Small intestine (tissue), 7 donors: ENCODE data around the gene S100A6. TPM values are rescaled to one million over a fixed set of nuclear protein-coding genes. Genes with fewer than 3 reads are reported as not detected.
A peak's percentile ranks its signal among the peaks of the same experiment; 100 is the strongest.

Experiments
- DNase-seq, 2 donors: peaks; one replicate each; pipeline versions ENCODE4 v3.0.0 to v3.0.0-alpha.2; 2013
- FAIRE-seq: peaks from 2 replicates; lab custom pipeline; 2012; peaks lifted over from hg19 to GRCh38; lab: Jason Lieb, UNC
- H3K27ac ChIP-seq, 3 donors: one replicate each; pipeline ENCODE4 v1.5.1; 2013; ENCODE audit warnings: low read length in 2 of 3, mild to moderate bottlenecking in 2 of 3, control low read depth in 1 of 3, inconsistent platforms in 1 of 3, low read depth in 1 of 3, moderate library complexity in 1 of 3
- H3K27me3 ChIP-seq, 3 donors: one replicate each; pipeline ENCODE4 v1.6.1; 2013; ENCODE audit warnings: low read length in 3 of 3, inconsistent platforms in 1 of 3; ENCODE audit not compliant: control insufficient read depth in 3 of 3, insufficient read depth in 3 of 3
- H3K36me3 ChIP-seq, 3 donors: one replicate each; pipeline ENCODE4 v1.6.1; 2013; ENCODE audit warnings: low read length in 3 of 3, inconsistent platforms in 1 of 3, low read depth in 1 of 3, mild to moderate bottlenecking in 1 of 3, moderate library complexity in 1 of 3; ENCODE audit not compliant: control insufficient read depth in 3 of 3, insufficient read depth in 2 of 3
- H3K4me1 ChIP-seq, 3 donors: one replicate each; pipeline ENCODE4 v1.6.1; 2013; ENCODE audit warnings: low read length in 2 of 3, inconsistent platforms in 1 of 3, low read depth in 1 of 3, mild to moderate bottlenecking in 1 of 3, moderate library complexity in 1 of 3; ENCODE audit not compliant: control insufficient read depth in 3 of 3, insufficient read depth in 2 of 3
- H3K4me3 ChIP-seq, 3 donors: one replicate each; pipeline ENCODE4 v1.5.1; 2013; ENCODE audit warnings: low read length in 3 of 3, control low read depth in 1 of 3, inconsistent platforms in 1 of 3, low read depth in 1 of 3, mild to moderate bottlenecking in 1 of 3, moderate library complexity in 1 of 3
- H3K9me3 ChIP-seq, 2 donors: one replicate each; pipeline ENCODE4 v1.6.1; 2013; ENCODE audit warnings: low read depth in 1 of 2, low read length in 1 of 2; ENCODE audit not compliant: control insufficient read depth in 2 of 2, insufficient read depth in 1 of 2
- WGBS, 3 donors: extraction: QIAGEN DNeasy Blood & Tissue Kit; methylation state at CpG; one replicate each; pipeline ENCODE4 v1.1.7; 2013; 5-methylcytosine and 5-hydroxymethylcytosine counted together
- polyA plus RNA-seq, 4 donors: library from polyadenylated mRNA; stranded (reverse) in 3 of 4; unstranded in 1 of 4; fragments of 200-250 nt in 3 of 4; fragments of 120-200 nt in 1 of 4; gene quantifications; one replicate each; pipeline versions ENCODE4 v1.2.1 to v1.2.3, GENCODE V29; 2013
- donor health status: healthy with polysubstance abuse.
- donor health status: control.
- donor health status: control.
- donor health status: Bipolar disorder and iron deficiency.
- donor health status: healthy.

Gene S100A6
- polyA plus RNA-seq, 4 donors: 313 to 4,929 (median 1,988) TPM

DNA sequence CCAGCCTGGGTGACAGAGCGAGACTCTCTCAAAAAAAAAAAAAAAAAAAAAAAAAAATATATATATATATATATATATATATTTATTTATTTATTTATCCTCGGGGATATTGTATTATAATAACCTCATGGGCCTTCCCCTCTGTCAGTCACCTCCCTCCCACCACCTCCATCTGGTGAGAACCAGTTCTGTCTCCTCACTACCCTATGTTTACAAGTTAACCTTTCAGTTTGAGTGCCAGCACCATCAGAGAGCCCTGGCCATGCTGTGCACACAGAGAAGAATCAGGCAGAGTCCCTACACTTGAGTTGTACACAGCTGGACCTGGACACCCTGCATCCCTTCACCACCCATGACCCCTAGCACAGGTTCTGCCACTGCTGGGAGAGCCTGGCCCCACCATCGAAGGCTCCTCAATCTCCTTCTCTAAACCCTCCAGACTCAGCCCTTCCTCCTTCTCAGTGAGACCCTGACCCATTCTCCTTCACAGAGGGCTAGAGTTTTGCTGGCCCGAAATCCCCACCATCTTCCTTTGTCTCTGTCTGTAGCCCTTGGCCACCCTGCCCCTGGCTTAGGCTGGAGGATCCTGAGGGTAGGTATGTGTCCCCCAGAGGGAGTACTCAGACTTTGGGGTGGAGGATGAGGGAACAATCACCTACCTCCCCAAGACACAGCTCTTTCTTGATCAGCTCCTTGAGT is 3.8 kb upstream of the S100A6 start:
- no peak for FAIRE-seq
- Histone ChIP-seq H3K4me1 (peaks cover 7 to 32% (median 10%) of the 10 kb centered on the region in 3 donors), H3K9me3 (no peaks in the 10 kb centered on the region), H3K4me3 (no peak overlapping the region), H3K27ac (no peak overlapping the region), H3K36me3 (no peaks in the 10 kb centered on the region), H3K27me3 (no peaks in the 10 kb centered on the region)
- 74 to 85% (median 78%) methylated on average over 3 to 4 of the region's 4 CpGs for WGBS, 3 donors
- no peak for DNase-seq

DNA sequence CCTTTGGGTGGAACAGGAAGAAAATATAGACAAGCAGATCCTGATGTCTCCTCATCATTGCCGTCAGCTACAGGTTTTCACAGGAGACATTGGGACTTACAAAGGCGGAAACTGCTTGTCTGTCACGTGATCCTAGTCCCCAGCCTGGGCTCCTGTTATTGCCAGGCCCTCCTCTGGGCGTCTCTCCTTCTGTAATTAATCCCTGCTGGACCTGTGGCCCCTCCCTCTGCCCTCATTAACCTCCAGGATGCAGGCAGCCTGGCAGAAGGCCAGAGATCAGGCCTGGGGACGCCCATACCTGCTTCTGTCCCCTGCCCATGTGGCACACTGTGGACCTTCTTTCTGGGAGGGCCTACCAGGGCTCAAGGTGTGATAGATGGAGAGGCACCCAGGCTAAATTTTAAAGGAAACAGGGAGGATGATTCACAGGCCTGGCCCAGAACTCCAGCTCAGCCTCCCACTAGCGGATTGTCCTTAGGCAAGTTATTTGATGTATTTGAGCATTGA is 2.6 kb upstream of the S100A6 start:
- FAIRE-seq (no peak), DNase-seq (peak; percentile 79 to 97)
- Histone ChIP-seq H3K36me3 (peaks cover 0 to 7% (median 0%) of the 10 kb centered on the region in 3 donors), H3K27me3 (no peaks in the 10 kb centered on the region), H3K27ac (peak overlapping the region; percentile 52 to 86 (median 67)), H3K4me1 (peaks cover 7 to 37% (median 8%) of the 10 kb centered on the region in 3 donors), H3K9me3 (no peaks in the 10 kb centered on the region), H3K4me3 (no peak overlapping the region)
- WGBS, 3 donors: 16 to 57% (median 39%) methylated on average over 6 of the region's 6 CpGs

DNA sequence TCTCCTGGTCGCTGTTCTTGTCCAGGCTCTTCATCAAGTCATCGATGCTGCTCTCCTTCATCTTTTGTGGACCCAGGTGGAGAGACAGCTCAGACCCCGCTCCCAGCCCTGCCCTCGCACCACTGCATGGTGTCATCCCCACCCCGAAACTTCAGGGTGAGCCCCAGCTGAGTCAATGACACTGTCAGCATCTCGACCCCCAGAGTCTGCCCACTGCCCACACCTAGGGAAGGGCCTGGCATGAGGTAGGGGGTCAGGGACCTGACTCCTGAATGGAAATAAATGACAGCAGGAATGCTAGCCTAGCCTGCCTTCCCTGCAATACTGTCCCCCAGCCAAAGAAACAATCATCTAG is 1.6 kb upstream of the S100A6 start:
- Histone ChIP-seq H3K27ac (peak overlapping the region in 2 of 3 donors; percentile 42 to 98), H3K36me3 (peaks cover 0 to 7% (median 0%) of the 10 kb centered on the region in 3 donors), H3K4me3 (no peak overlapping the region), H3K27me3 (no peaks in the 10 kb centered on the region), H3K9me3 (no peaks in the 10 kb centered on the region), H3K4me1 (peaks cover 7 to 43% (median 8%) of the 10 kb centered on the region in 3 donors)
- DNase-seq (no peak), FAIRE-seq (no peak)
- 94 to 98% (median 97%) methylated on average over 6 of the region's 6 CpGs for WGBS, 3 donors

DNA sequence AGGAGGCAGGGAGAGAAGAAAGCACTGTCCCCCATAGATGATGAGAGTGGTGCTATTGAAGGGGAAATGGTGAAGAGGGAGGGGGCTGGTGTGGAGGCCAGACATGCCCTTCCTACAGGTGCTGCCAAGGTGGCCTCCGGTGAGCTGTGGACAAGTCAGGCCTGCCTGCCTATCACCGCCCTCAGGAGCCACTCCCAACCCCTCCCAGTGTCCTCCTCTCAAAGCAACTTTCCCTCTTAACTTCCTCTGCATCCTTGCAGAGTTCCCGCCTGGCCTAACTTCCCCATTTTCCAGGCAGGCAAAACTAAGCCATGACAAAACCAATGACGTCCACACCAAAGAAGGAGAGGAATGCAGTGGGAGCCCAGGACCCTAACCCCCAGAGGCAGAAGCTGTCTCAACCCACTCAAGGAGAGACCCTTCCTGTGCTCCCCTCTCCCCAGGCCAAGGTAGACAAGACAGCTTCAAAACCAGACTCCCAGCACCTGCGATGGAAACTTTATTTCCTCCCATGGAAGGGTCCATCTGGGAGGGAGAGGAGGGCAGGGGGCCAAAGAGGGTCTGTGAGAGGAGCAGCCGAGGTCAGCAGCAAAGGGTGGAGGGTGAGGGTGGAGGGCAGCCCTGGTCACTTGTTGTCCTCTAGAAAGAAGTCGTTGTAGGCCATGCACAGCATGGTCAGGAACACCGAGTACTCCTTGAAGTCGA is 1.0 kb upstream of the S100A6 start:
- DNase-seq: peak; percentile 61 to 83
- no peaks in the 10 kb centered on the region for H3K9me3 ChIP-seq
- no peaks in the 10 kb centered on the region for H3K27me3 ChIP-seq
- H3K36me3 ChIP-seq: peaks cover 0 to 7% (median 0%) of the 10 kb centered on the region in 3 donors
- peak overlapping the region; percentile 97 to 98 (median 98) for H3K27ac ChIP-seq
- 69 to 75% (median 71%) methylated on average over 9 of the region's 9 CpGs for WGBS, 3 donors
- peak overlapping the region in 2 of 3 donors; percentile 64 to 83 for H3K4me3 ChIP-seq
- H3K4me1 ChIP-seq: peaks cover 7 to 49% (median 8%) of the 10 kb centered on the region in 3 donors
- FAIRE-seq: no peak

DNA sequence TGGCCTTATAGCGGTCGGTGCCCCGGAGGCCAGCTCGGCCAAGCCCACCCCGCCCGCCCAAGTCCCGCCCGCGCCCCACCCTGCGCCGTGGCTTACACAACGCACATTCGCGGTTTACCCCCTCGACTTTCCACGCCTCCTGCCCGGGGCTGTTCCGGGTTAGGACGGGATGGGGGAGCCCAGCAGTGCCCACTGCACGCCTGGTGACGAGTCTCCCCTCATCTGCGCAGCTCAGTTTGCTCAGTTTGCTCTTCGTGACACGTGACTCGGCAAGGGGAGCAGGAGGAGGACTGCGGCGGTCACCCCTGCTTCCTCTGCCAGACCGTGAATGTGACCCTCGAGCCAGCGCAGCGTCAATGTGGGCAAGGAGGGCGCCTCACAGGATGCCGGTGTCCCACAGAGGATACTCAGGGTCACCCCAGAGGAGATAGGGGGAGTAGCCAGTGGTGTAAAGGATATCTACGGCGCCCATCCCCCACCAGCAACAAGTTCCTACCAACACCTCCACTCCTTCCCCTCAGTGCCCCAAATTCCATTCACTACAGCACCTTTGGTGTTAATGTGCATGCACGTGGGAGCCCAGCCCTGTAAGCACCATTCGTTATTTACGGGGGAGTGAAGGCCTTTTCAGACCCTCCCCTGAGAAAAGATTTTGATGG is 350 bp upstream of the S100A6 start:
- Histone ChIP-seq H3K4me1 (peaks cover 7 to 53% (median 11%) of the 10 kb centered on the region in 3 donors), H3K4me3 (peak overlapping the region; percentile 64 to 83 (median 64)), H3K36me3 (peaks cover 0 to 7% (median 0%) of the 10 kb centered on the region in 3 donors), H3K27me3 (no peaks in the 10 kb centered on the region), H3K27ac (peak overlapping the region; percentile 97 to 98 (median 98)), H3K9me3 (no peaks in the 10 kb centered on the region)
- WGBS, 3 donors: 1% methylated on average over 38 of the region's 38 CpGs
- DNase-seq (peak; percentile 89 to 90), FAIRE-seq (no peak)

DNA sequence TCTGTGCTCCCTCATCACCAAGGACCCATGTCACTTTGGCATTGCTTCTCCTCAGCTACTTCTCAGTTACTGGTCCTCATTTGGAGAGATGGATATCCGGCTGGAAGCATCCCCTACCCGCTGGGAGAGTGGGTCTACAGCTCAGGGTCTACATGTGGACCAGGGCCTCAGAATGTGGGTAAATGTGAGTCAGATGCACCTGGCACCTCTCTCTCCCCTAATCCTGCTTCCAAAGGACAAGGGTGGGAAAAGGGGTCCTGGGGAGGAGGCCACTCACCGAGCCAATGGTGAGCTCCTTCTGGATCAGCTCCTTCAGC is 908 bp downstream of the S100A6 start:
- H3K36me3 ChIP-seq: peaks cover 0 to 7% (median 0%) of the 10 kb centered on the region in 3 donors
- no peak for FAIRE-seq
- WGBS, 3 donors: 81 to 92% (median 85%) methylated on average over 3 of the region's 3 CpGs
- peaks cover 0 to 50% (median 11%) of the 10 kb centered on the region in 3 donors for H3K4me1 ChIP-seq
- peak overlapping the region; percentile 64 to 83 (median 64) for H3K4me3 ChIP-seq
- peak overlapping the region; percentile 96 to 98 (median 98) for H3K27ac ChIP-seq
- no peaks in the 10 kb centered on the region for H3K27me3 ChIP-seq
- no peak for DNase-seq
- H3K9me3 ChIP-seq: no peaks in the 10 kb centered on the region

DNA sequence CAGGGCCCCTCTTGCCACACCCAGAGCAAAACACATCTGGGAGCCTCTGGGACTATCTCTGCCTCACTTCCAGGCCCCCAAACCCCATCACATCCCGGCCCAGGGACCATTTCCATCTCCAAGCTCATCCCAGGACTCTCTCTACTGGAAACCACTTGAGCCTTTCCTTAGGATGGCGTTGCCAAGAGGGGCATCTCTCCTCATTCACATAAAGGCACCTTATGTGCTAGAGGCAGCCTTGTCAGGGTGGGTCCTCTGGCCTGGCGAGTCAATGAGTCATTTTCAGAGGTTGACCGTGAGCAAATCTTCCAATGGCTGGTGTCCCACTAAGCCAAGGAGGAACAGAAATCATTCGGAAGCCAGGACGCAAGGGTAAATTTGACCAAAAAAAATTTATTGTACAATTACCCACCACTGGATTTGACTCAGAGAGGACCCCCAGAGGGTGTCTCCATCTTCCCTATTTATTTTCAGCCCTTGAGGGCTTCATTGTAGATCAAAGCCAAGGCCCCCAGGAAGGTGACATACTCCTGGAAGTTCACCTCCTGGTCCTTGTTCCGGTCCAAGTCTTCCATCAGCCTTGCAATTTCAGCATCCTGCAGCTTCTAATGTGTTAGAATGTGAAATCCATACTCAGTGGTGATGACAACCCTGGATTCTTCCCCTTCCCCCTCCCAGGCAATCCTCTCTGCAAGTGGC is 1.4 kb downstream of the S100A6 start:
- peaks cover 0 to 7% (median 0%) of the 10 kb centered on the region in 3 donors for H3K36me3 ChIP-seq
- no peak for DNase-seq
- no peak for FAIRE-seq
- no peaks in the 10 kb centered on the region for H3K27me3 ChIP-seq
- peaks cover 0 to 50% (median 11%) of the 10 kb centered on the region in 3 donors for H3K4me1 ChIP-seq
- H3K9me3 ChIP-seq: no peaks in the 10 kb centered on the region
- H3K27ac ChIP-seq: peak overlapping the region; percentile 96 to 98 (median 98)
- 73 to 83% (median 78%) methylated on average over 7 of the region's 7 CpGs for WGBS, 3 donors
- peak overlapping the region; percentile 64 to 83 (median 64) for H3K4me3 ChIP-seq
